Mucosa of rectum (tissue), 2 donors: ENCODE data around the gene DCTPP1.
A peak's percentile ranks its signal among the peaks of the same experiment; 100 is the strongest.

Experiments
- H3K27ac ChIP-seq, 2 donors: one replicate each; pipeline ENCODE4 v1.7.0; 2013; ENCODE audit warnings: inconsistent platforms in 2 of 2, low read depth in 2 of 2, low read length in 2 of 2
- H3K27me3 ChIP-seq, 2 donors: one replicate each; pipeline ENCODE4 v1.7.0; 2013; ENCODE audit warnings: low read length in 2 of 2; ENCODE audit not compliant: control insufficient read depth in 2 of 2, insufficient read depth in 2 of 2
- H3K36me3 ChIP-seq, 2 donors: one replicate each; pipeline ENCODE4 v1.7.0; 2013; ENCODE audit warnings: low read length in 2 of 2; ENCODE audit not compliant: control insufficient read depth in 2 of 2, insufficient read depth in 2 of 2
- H3K4me1 ChIP-seq, 2 donors: one replicate each; pipeline ENCODE4 v1.7.0; 2013; ENCODE audit warnings: low read length in 2 of 2, mild to moderate bottlenecking in 1 of 2; ENCODE audit not compliant: control insufficient read depth in 2 of 2, insufficient read depth in 2 of 2
- H3K4me3 ChIP-seq, 2 donors: one replicate each; pipeline ENCODE4 v1.7.0; 2013; ENCODE audit warnings: low read length in 2 of 2
- H3K9ac ChIP-seq, 2 donors: one replicate each; pipeline ENCODE4 v1.7.0; 2013; ENCODE audit warnings: low read length in 2 of 2, low read depth in 1 of 2, mild to moderate bottlenecking in 1 of 2
- H3K9me3 ChIP-seq, 2 donors: one replicate each; pipeline ENCODE4 v1.7.0; 2013; ENCODE audit warnings: low read length in 2 of 2; ENCODE audit not compliant: control insufficient read depth in 2 of 2
- donor health status: healthy.
- donor health status: Normal muscosa, but diverticular disease.

Gene DCTPP1

DNA sequence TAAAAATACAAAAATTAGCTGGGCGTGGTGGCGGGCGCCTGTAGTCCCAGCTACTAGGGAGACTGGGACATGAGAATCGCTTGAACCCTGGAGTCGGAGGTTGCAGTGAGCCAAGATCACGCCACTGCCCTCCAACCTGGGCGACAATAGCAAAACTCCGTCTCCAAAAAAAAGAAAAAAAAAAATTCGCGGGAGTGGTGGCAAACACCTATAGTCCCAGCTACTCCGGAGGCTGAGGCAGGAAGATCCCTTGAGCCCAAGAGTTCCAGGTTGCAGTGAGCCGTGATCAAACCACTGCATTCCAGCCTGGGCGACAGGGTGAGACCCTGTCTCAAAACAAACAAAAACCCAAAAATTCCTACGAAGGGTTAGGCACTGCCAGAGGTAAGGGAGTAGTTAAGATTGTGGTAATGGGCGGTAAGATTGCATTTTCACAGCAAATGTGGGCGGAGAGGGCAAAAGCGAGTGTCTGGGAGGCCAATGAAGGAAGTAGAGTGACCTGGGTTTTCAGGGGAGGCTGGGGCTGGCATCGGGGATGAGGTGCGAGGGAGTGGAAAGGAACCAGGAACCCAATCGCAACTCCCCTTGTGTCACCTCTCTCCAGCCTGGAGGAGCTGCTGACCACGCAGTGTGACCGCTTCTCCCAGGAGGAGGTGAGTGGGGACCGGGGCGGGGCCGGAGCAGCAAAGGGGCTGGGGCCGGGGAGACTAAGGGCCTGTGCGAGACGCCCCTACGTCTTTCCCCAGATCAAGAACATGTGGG lies 52.6 kb downstream of the DCTPP1 start:
- Histone ChIP-seq H3K9me3 (no peaks in the 10 kb centered on the region), H3K4me3 (peak overlapping the region; percentile 77 to 82), H3K36me3 (no peaks in the 10 kb centered on the region), H3K4me1 (peaks cover 16% of the 10 kb centered on the region in 2 donors), H3K27me3 (no peaks in the 10 kb centered on the region), H3K27ac (peak overlapping the region; percentile 100), H3K9ac (peak overlapping the region; percentile 92 to 94)

DNA sequence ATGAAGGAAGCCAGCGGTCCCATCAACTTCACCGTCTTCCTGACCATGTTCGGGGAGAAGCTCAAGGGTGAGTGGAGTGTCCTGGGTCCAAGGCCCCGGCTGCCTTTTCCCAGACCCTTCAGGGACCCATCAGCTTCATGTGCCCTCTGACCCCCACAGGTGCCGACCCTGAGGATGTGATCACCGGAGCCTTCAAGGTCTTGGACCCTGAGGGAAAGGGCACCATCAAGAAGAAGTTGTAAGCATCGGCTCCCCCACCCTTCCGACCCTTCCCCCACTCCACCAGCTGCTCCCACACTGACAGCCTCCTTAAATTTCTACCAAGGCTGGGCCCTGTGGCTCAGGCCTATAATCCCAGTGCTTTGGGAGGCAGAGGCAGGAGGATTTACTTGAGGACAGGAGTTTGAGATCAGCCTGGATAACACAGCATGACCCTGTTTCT lies 53.3 kb downstream of the DCTPP1 start:
- Histone ChIP-seq H3K27me3 (no peaks in the 10 kb centered on the region), H3K4me3 (no peak overlapping the region), H3K9me3 (no peaks in the 10 kb centered on the region), H3K4me1 (peaks cover 16 to 18% of the 10 kb centered on the region in 2 donors), H3K27ac (no peak overlapping the region), H3K36me3 (no peaks in the 10 kb centered on the region), H3K9ac (no peak overlapping the region)

DNA sequence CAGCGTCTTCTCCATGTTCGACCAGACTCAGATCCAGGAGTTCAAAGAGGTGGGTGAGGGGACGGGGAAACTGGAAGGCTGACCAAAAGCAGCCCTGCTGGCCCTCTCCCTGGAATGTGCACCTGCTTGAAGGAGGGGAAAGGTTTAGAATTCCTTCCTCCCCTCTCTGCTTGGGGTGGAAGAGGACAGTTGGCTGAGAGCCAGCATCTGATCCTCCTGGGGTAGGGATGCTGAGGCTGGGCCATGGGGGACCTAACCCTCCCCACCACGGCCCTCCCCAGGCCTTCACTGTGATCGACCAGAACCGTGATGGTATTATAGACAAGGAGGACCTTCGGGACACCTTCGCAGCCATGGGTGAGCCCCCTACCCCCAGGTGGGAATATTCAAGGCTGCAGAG lies 54.0 kb downstream of the DCTPP1 start:
- H3K9ac ChIP-seq = no peak overlapping the region
- H3K4me3 ChIP-seq = no peak overlapping the region
- H3K27ac ChIP-seq = no peak overlapping the region

DNA sequence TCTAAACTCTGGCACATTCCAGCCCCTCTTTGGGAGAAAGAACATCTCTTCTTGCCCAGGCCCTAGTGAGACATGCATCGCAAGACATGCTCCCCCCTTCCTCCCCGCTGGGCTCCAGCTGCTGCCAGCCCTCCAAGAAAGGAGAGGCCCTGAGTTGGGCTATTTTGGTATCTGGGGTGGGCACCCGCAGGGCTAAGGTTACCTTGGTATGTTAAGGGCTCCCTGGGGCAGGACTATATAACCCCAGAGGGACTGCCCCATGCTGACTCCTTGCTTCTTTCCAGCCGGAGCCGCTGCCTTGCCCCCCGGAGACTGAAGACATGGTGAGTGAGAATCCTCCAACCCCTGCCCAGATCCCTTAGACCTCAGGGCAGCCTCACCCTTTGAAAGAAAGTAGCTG lies 55.3 kb downstream of the DCTPP1 start, which contains the start of gene MYL11:
Gene MYL11, plus strand, starts transcription at position 265 of the 400 bp plus-strand sequence. Its CDS starts 56 bp downstream, at position 321.
- no peaks in the 10 kb centered on the region for H3K9me3 ChIP-seq
- H3K27ac ChIP-seq = no peak within 1 kb of the TSS
- peaks cover 19 to 21% of the 10 kb centered on the region in 2 donors for H3K4me1 ChIP-seq
- H3K27me3 ChIP-seq = no peaks in the 10 kb centered on the region
- no peak within 1 kb of the TSS for H3K9ac ChIP-seq
- no peaks in the 10 kb centered on the region for H3K36me3 ChIP-seq
- H3K4me3 ChIP-seq = no peak within 1 kb of the TSS

More for the DNA sequence above, 54.0 kb downstream of the DCTPP1 start:
- Histone ChIP-seq H3K4me1 (peaks cover 18 to 23% of the 10 kb centered on the region in 2 donors), H3K9me3 (no peaks in the 10 kb centered on the region), H3K27me3 (no peaks in the 10 kb centered on the region), H3K36me3 (no peaks in the 10 kb centered on the region)
